HG02571 (cell line): ENCODE results near the gene TBRG4.
"Not testable (repeated sequence)": the region's sequence is repeated elsewhere in the genome, so short reads cannot be mapped to it uniquely, and the experiment has no call there.

ENCODE experiments used
- ATAC-seq: cut with Tn5 transposase; IDR thresholded peaks from one replicate; pipeline ENCODE4 v1.9.1; 2021; ENCODE audit warnings: mild to moderate bottlenecking, moderate library complexity; ENCODE audit not compliant: unreplicated experiment

TBRG4 gene

GRCh38 chr7:45118292-45118691 is 6.8 kb upstream of the TBRG4 start:
- no peak for ATAC-seq

- ATAC-seq = no peak
These were observed 6.1 kb upstream of the TBRG4 start for GRCh38 chr7:45117582-45117981.

- no peak for ATAC-seq
These were observed 4.6 kb upstream of the TBRG4 start for GRCh38 chr7:45116048-45116447.

- no peak for ATAC-seq
These were observed 3.4 kb upstream of the TBRG4 start for GRCh38 chr7:45114926-45115325.

GRCh38 chr7:45114257-45114656 is 2.8 kb upstream of the TBRG4 start:
- not testable (repeated sequence) for ATAC-seq

- ATAC-seq = no peak
These were observed 1.2 kb upstream of the TBRG4 start for GRCh38 chr7:45112648-45113047.

GRCh38 chr7:45108863-45109262 is 2.6 kb downstream of the TBRG4 start:
- ATAC-seq = no peak

GRCh38 chr7:45107356-45107755 is 4.1 kb downstream of the TBRG4 start:
- ATAC-seq = no peak

- ATAC-seq = no peak
These were observed 4.7 kb downstream of the TBRG4 start for GRCh38 chr7:45106820-45107219.

GRCh38 chr7:45105588-45106188 is 5.8 kb downstream of the TBRG4 start:
- ATAC-seq = no peak

GRCh38 chr7:45104844-45105587 is 6.5 kb downstream of the TBRG4 start:
- no peak for ATAC-seq

GRCh38 chr7:45103958-45104843 is 7.3 kb downstream of the TBRG4 start:
- no peak for ATAC-seq

GRCh38 chr7:45102785-45103712 is 8.4 kb downstream of the TBRG4 start:
- ATAC-seq = no peak

GRCh38 chr7:45101748-45102147 is 9.7 kb downstream of the TBRG4 start:
- no peak for ATAC-seq

- ATAC-seq = no peak
These were observed 10.6 kb downstream of the TBRG4 start for GRCh38 chr7:45100761-45101480.

GRCh38 chr7:45099891-45100760 is 11.4 kb downstream of the TBRG4 start:
- no peak for ATAC-seq

- ATAC-seq = no peak
These were observed 12.3 kb downstream of the TBRG4 start for GRCh38 chr7:45098983-45099839.

GRCh38 chr7:45092931-45093235 is 18.6 kb downstream of the TBRG4 start:
- no peak for ATAC-seq
